ENCODE data around the gene ARAP1. TPM values are rescaled to one million over a fixed set of nuclear protein-coding genes. Genes with fewer than 3 reads are reported as not detected.

ARAP1 gene
- total RNA-seq, 6 experiments from 2014 or later = 32.9 to 76.7 (median 41.2) TPM

DNA sequence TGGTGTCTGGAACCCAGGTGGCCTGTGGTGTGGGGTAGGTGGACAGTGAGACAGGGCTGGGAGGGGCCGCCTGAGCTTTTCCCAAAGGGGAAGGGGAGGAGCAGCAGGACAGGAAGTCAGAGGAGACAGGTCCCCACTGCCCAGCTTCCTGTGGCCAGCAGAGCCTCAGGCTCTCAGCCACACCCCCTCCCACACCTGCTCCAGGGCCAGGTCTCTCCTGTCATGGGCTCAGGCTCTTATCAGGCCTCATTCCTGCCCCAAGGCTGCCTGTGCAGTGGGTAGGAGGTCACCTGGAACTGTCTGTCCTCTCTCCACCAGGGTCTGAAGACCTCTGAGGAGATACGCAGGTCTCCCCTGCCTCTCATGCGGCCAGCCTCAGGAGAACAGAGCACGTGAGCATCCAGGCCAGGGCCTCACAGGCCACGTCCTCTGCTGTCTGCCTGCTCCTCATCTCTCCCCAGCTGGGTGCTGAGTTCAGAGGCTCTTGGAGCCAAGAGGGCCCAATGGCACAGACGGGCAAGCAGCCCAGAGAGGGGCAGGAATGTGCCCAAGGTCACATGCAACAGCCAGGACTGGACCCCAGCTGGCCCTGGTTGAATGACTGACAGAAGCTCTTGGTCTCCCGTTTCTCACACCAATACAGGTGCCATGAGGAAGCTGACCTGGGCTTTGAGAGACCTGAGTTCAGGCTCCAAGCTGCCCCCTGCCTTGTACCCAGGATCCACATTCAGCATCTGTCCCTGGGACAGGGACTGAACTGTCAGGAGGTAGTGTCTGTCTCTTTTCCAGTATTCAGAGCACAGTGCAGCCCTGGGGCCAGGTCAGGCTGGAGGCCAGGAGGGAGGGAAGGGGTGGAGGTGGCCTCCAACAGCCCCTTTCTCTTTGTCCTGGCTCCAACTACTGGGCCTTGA is 24.9 kb upstream of the ARAP1 start:
- peak overlapping the region in 2 of 3 donors; percentile 11 to 37 for H3K4me3 ChIP-seq
- WGBS (ENCODE audit: insufficient coverage, low coverage, low lambda C conversion rate, missing lambda C conversion rate) = no CpG with 5 or more reads among the region's 7 CpGs
- H3K36me3 ChIP-seq = peaks cover 0 to 9% (median 0%) of the 10 kb centered on the region in 4 donors
- H3K27me3 ChIP-seq = no peaks in the 10 kb centered on the region
- peak; percentile 77 to 93 (median 93) for DNase-seq
- TF ChIP-seq POLR2A (IDR thresholded peaks at IDR 0.05) = peak; percentile 36
- TF ChIP-seq, protein P1, sequence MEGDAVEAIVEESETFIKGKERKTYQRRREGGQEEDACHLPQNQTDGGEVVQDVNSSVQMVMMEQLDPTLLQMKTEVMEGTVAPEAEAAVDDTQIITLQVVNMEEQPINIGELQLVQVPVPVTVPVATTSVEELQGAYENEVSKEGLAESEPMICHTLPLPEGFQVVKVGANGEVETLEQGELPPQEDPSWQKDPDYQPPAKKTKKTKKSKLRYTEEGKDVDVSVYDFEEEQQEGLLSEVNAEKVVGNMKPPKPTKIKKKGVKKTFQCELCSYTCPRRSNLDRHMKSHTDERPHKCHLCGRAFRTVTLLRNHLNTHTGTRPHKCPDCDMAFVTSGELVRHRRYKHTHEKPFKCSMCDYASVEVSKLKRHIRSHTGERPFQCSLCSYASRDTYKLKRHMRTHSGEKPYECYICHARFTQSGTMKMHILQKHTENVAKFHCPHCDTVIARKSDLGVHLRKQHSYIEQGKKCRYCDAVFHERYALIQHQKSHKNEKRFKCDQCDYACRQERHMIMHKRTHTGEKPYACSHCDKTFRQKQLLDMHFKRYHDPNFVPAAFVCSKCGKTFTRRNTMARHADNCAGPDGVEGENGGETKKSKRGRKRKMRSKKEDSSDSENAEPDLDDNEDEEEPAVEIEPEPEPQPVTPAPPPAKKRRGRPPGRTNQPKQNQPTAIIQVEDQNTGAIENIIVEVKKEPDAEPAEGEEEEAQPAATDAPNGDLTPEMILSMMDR (IDR thresholded peaks at IDR 0.05) = no peak
- intact Hi-C loops (cut with DNase I) = loop anchor here in 1 of 2 donors (10.0 kb wide), 1 partner anchor 52 kb away; no protein-coding TSS in a partner anchor
- no peaks in the 10 kb centered on the region for H3K9me3 ChIP-seq
- ATAC-seq = peak; percentile 15 to 46 (median 44)
- peak overlapping the region; percentile 62 to 80 (median 74) for H3K27ac ChIP-seq
- H3K4me1 ChIP-seq = peaks cover 0 to 68% (median 32%) of the 10 kb centered on the region in 4 donors

DNA sequence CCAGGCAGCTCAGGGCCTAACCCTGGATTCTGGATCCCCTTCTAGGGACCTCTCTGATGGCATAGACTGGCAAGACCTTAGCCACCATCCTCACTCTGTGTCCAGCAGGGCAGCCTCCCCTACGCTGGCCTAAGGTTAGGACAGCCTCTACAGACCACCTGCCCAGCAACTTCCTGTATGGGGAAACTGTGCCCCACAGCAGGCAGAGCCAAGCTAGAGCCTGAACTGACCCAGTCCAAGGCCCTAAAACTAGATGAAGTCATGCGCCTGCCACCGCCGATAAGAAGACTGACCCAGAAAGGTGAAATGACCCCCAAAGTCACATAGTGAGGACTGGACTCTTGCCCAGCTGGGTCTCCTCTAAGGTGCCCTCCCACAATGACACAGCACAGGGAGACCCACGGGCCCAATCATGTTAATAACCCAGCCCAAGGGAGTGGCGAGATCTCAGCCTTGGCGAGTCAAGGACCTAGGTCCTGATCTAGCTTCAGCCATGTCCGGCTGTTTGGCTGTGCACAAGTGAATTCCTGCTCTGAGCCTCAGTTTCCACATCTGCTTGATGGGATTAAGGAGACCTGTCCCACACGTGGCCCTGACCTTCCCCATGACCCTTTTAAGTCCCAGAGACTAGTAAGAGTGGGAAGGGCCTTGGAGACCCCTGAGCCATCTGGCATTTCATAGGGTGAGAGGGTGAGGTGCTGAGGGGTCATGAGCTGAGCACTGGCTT is 24.1 kb upstream of the ARAP1 start:
- H3K9me3 ChIP-seq = no peaks in the 10 kb centered on the region
- ATAC-seq = no peak
- peak overlapping the region; percentile 62 to 80 (median 74) for H3K27ac ChIP-seq
- intact Hi-C loops (cut with DNase I) = loop anchor here in 1 of 2 donors (10.0 kb wide), 1 partner anchor 51 kb away; no protein-coding TSS in a partner anchor
- peaks cover 0 to 10% (median 0%) of the 10 kb centered on the region in 4 donors for H3K36me3 ChIP-seq
- TF ChIP-seq, protein P1 (IDR thresholded peaks at IDR 0.05) = no peak
- no peak for TF ChIP-seq POLR2A (IDR thresholded peaks at IDR 0.05)
- peak overlapping the region in 2 of 3 donors; percentile 11 to 37 for H3K4me3 ChIP-seq
- H3K4me1 ChIP-seq = peaks cover 0 to 65% (median 32%) of the 10 kb centered on the region in 4 donors
- H3K27me3 ChIP-seq = no peaks in the 10 kb centered on the region
- 28% methylated on average over 4 of the region's 9 CpGs for WGBS (ENCODE audit: insufficient coverage, low coverage, low lambda C conversion rate, missing lambda C conversion rate)
- peak in 1 of 3 donors; percentile 50 for DNase-seq

DNA sequence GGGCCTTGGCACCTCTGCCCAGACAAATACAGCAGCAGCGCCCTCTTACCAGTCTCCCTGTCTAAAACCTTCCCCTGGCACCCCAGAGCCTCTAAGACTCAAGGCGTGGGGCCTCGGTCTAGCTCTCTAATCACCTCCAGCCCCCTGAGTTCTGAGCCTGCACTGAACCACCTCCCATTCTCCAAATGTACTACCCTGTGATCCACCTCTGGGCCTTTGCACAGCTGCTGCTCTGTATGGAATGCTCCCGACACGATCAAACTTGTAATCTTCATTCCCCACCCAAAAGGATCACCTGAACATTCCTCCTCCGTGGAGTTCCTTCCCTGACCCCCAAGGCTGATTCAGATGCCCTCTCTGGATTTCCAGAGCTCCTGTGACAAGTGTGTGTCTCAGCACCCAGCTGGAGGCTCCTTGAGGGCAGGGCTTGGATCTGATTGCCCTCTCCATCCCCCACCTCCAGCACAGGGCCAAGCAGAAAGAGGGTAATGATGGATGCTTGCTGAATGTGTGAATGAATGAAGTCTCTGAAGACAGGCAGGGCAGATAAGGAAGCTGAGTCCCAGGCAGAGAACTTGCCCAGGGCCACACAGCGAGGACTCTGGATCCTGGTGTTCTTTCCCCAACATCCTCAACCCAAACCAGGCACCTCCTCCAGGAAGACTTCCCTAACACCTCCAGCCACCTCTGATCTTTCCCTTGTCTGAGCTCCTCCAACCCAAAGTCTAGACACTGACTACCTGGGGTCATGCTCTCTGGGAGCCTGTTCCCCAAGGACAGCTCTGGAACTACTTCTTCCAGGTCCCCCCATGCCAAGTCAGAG is 23.3 kb upstream of the ARAP1 start:
- ATAC-seq = no peak
- no peak overlapping the region for H3K4me3 ChIP-seq
- peaks cover 0 to 10% (median 0%) of the 10 kb centered on the region in 4 donors for H3K36me3 ChIP-seq
- peak overlapping the region; percentile 62 to 80 (median 74) for H3K27ac ChIP-seq
- 87% methylated on average over 4 of the region's 7 CpGs for WGBS (ENCODE audit: insufficient coverage, low coverage, low lambda C conversion rate, missing lambda C conversion rate)
- H3K9me3 ChIP-seq = no peaks in the 10 kb centered on the region
- H3K27me3 ChIP-seq = no peaks in the 10 kb centered on the region
- peak in 1 of 3 donors; percentile 47 for DNase-seq
- peaks cover 0 to 73% (median 32%) of the 10 kb centered on the region in 4 donors for H3K4me1 ChIP-seq
- intact Hi-C loops (cut with DNase I) = loop anchor here in 1 of 2 donors (10.0 kb wide), 1 partner anchor 51 kb away; no protein-coding TSS in a partner anchor
- TF ChIP-seq, protein P1 (IDR thresholded peaks at IDR 0.05) = no peak
- TF ChIP-seq POLR2A (IDR thresholded peaks at IDR 0.05) = no peak

GRCh38 chr11:72774499-72774898 is 22.3 kb upstream of the ARAP1 start:
- H3K36me3 ChIP-seq = peaks cover 0 to 10% (median under 1%) of the 10 kb centered on the region in 4 donors
- no peaks in the 10 kb centered on the region for H3K27me3 ChIP-seq
- H3K9me3 ChIP-seq = no peaks in the 10 kb centered on the region
- intact Hi-C loops (cut with DNase I) = loop anchor here in 1 of 2 donors (10.0 kb wide), 1 partner anchor 50 kb away; no protein-coding TSS in a partner anchor
- peak overlapping the region in 1 of 3 donors; percentile 3 for H3K4me3 ChIP-seq
- TF ChIP-seq, protein P1 (IDR thresholded peaks at IDR 0.05) = no peak
- no peak for TF ChIP-seq POLR2A (IDR thresholded peaks at IDR 0.05)
- DNase-seq = peak in 1 of 3 donors; percentile 56
- H3K27ac ChIP-seq = peak overlapping the region in 1 of 3 donors; percentile 14
- peaks cover 0 to 76% (median 29%) of the 10 kb centered on the region in 4 donors for H3K4me1 ChIP-seq
- no peak for ATAC-seq
- WGBS (ENCODE audit: insufficient coverage, low coverage, low lambda C conversion rate, missing lambda C conversion rate) = no CpG with 5 or more reads among the region's 6 CpGs
